Retinal pigment epithelial cell (primary cell): ENCODE results near the gene EMID1.

ENCODE experiments used
- DNase-seq: peaks from one replicate; pipeline ENCODE4 v3.0.0-alpha.2; 2010; ENCODE audit warnings: low read depth
- H3K4me3 ChIP-seq: 2 replicates; pipeline ENCODE4 v1.5.1; 2011; ENCODE audit warnings: mild to moderate bottlenecking, low read length, control low read depth, moderate library complexity
- TF ChIP-seq, protein P1 (sequence below): conservative IDR thresholded peaks from 2 replicates; pipeline ENCODE4 v1.5.1; 2011; ENCODE audit warnings: low read depth, low read length, control low read depth, inconsistent platforms

Gene EMID1

DNA sequence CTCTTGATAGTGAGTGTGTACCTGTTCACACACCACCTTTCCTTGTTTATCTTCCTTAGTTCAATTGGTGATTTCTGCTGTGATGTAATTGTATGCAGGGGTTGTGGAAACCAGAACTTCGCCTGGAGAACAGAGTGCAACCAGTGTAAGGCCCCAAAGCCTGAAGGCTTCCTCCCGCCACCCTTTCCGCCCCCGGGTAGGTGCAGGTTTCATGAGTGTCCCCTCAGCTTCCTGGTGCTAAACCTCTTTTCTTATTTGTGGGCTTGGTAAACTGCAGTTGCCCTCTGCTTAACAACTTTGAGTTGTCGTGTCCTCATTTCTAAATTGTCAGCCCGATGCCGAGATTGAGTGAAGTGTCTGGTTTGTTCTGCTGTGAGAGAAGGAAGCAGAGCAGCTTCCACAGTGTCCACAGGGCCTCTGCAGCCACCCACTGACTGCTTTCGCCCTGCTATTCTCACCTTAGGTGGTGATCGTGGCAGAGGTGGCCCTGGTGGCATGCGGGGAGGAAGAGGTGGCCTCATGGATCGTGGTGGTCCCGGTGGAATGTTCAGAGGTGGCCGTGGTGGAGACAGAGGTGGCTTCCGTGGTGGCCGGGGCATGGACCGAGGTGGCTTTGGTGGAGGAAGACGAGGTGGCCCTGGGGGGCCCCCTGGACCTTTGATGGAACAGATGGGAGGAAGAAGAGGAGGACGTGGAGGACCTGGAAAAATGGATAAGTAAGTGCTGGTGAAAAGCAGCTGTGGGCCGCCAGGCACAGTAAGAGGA is 93.6 kb downstream of the EMID1 start:
- H3K4me3 ChIP-seq: no peak overlapping the region
- TF ChIP-seq, protein P1, sequence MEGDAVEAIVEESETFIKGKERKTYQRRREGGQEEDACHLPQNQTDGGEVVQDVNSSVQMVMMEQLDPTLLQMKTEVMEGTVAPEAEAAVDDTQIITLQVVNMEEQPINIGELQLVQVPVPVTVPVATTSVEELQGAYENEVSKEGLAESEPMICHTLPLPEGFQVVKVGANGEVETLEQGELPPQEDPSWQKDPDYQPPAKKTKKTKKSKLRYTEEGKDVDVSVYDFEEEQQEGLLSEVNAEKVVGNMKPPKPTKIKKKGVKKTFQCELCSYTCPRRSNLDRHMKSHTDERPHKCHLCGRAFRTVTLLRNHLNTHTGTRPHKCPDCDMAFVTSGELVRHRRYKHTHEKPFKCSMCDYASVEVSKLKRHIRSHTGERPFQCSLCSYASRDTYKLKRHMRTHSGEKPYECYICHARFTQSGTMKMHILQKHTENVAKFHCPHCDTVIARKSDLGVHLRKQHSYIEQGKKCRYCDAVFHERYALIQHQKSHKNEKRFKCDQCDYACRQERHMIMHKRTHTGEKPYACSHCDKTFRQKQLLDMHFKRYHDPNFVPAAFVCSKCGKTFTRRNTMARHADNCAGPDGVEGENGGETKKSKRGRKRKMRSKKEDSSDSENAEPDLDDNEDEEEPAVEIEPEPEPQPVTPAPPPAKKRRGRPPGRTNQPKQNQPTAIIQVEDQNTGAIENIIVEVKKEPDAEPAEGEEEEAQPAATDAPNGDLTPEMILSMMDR: no peak
- no peak for DNase-seq

DNA sequence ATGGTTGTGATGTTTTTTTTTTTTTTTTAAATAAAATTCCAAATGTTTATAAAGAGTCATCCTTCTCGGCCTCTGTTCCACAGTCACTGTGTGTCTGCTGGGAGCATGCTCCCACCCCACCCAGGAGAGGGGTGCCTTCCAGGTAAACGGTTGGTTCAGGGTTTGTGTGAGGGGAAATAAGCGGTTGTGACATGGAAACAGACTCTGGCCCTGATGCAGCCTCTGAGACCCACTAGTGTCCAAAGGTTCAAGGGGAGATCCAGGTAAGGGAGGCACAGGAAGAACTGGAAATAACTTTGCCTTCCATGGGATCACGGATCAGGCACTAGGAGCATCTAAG is 94.7 kb downstream of the EMID1 start:
- TF ChIP-seq, protein P1: no peak
- H3K4me3 ChIP-seq: no peak overlapping the region
- DNase-seq: no peak

DNA sequence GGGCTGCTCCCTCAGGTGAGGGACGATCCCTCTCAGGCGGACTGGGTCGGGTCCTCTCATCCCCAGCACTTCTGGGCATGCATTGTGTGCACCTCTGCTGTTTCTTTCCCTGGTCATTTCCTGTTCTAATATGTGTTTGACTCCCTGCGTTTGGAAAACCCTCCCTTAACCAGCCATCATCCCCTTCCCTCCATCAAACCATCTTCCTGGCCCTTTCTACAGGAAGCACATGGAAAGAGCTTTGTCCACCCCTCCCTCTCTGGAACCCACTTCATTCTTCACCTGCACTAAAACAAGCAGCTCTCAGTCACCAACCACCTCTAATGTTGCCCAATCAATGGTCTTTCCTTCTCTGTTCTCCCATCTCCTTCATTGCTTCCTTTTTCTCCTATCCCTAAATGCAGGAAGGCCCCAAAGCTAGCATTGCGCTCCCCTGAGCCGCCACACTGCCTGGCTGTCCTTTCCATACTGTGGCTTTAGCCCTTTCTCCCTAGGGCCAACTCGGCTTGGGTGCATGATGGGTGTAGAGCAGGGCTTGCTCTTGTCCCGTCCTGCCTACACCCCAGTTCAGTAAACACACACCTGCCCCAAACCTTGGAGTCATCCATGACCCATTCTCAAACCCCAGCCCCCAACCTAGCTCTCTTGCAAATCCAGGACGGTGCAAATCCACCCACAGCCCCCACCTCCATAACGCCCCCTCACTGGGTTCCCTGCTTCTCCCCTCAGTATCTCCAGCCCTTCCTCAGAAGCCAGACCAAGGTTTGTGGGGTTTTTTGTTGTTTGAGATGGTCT is 95.3 kb downstream of the EMID1 start:
- no peak for DNase-seq
- H3K4me3 ChIP-seq: no peak overlapping the region
- TF ChIP-seq, protein P1: no peak

DNA sequence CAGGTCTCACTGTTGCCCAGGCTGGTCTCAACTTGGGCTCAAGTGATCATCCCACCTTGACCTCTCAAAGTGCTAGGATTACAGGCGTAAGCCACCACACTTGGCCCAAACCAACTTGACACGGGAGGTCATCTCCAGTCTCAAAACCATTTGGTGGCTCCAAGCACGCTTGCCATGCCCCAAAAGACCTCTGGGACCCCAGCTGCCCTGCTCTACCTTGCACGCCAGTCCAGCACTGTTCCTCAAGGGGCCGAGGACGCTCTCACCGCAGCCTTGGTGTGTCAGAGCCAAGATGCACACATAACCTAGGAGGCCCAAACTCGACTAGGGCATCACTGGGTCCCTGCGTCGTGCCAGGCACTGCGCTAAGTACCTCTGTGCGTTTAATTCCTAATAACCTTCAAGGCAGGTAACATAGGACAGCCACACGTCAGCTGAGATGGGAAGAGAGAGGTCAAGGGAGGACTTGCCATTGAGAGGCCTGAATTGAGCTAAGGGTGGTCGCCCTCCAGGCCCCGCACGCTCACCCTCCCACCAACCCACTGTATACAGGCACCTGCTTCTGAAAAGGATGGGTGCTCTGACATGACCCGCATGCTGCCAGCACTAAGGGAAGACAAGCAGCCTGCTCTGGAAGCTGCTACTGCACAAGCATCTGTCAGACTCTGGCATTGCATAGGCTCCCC is 96.2 kb downstream of the EMID1 start:
- H3K4me3 ChIP-seq: no peak overlapping the region
- DNase-seq: no peak
- TF ChIP-seq, protein P1: no peak

DNA sequence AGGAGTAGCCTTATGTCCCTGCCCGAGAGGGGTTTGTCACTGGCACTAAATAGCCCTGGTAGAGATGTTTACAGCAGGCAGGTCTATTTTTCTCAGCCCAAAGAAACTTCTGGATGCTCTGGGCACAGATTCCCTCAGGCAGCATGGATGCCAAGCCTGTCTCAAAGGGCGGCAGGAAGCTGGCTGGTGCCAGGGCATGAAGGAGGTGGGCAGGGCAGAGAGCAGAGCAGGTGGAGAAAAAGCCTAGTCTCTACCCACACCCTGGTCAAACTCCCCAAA is 96.6 kb downstream of the EMID1 start:
- DNase-seq: no peak
- TF ChIP-seq, protein P1: no peak
- H3K4me3 ChIP-seq: no peak overlapping the region

DNA sequence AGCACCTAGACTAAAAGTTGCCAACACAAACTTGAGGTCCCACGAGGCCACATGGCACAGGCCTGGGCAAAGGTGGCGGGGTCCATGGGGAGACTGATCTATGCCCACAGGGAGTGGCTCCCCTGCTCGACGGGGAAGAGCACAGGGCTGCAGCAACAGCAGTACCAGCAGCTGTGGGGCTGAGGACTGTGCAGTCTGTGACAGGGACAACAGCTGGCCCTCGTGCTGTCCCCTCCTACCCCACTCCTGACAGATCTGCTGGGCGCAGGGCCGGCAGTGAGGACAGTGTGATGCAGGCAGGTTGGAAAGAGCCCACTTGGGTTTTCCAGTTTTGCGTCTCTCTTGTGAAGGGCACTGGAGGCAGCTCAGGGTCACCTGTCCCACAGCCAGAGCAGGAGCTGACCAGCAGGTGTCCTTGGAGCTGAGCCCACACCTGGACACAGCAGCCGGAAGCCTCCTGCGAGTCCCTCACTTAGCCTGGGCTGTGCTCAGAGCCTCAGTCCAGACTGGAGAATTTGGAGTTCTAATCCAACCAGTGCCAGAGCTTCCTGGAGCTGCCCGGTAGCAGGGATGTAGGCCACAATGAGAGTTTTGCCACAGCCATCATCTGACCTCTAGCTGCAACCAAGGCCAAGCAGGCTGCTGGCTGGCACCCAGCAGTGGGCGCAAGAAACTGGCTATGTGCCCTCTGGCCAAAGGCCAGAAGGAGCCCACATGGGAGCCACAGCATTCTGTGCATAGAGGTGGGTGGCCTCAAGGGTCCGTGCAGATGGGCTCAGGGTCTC is 97.2 kb downstream of the EMID1 start:
- TF ChIP-seq, protein P1: no peak
- no peak overlapping the region for H3K4me3 ChIP-seq
- no peak for DNase-seq
